Frontal cortex (tissue), 4 donors: ENCODE measurements around the gene C10orf71. TPM values are rescaled to one million over a fixed set of nuclear protein-coding genes. Genes with fewer than 3 reads are reported as not detected.

ENCODE experiments used
- DNase-seq, 2 donors: peaks; one replicate each; pipeline ENCODE4 v3.0.0; 2012; ENCODE audit warnings: low spot score in 2 of 2
- FAIRE-seq: peaks from 2 replicates; lab custom pipeline; 2012; peaks lifted over from hg19 to GRCh38; lab: Jason Lieb, UNC
- total RNA-seq: library from RNA; depleted of rRNA; stranded (reverse); fragments of >200 nt; gene quantifications from one replicate; pipeline ENCODE4 v1.2.3, GENCODE V29; 2014
- donor health status: control.
- donor health status: control.
- donor health status: control.

Gene C10orf71
- total RNA-seq, 1 donor from 2014 or later = not detected

- FAIRE-seq (no peak), DNase-seq (no peak)
Measured at GRCh38 chr10:49289480-49289879, 9.5 kb upstream of the C10orf71 start.

GRCh38 chr10:49290131-49290530 lies 8.8 kb upstream of the C10orf71 start:
- FAIRE-seq = no peak
- DNase-seq = no peak

DNA sequence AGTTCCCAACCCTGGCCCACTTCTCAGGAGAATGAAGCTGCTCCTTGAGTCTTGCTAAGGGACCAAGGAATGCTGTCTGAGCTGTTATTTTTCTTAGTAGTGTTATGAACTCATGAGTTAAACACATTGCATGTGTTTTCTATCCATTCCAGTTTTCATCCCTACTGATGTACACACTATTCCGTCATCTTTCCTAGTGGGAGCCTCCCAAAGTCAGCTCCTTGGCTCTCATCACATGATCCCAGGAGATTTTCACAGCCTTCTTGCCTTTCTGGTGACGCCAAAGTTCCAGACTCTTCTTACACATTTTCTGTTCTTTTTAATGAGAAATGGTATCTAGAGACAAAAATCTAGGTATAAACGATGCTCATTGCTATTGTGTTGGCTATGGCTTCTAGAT lies 8.4 kb upstream of the C10orf71 start:
- no peak for DNase-seq
- FAIRE-seq = no peak

- no peak for FAIRE-seq
- DNase-seq = no peak
Measured at GRCh38 chr10:49292565-49293207, 6.3 kb upstream of the C10orf71 start.

DNA sequence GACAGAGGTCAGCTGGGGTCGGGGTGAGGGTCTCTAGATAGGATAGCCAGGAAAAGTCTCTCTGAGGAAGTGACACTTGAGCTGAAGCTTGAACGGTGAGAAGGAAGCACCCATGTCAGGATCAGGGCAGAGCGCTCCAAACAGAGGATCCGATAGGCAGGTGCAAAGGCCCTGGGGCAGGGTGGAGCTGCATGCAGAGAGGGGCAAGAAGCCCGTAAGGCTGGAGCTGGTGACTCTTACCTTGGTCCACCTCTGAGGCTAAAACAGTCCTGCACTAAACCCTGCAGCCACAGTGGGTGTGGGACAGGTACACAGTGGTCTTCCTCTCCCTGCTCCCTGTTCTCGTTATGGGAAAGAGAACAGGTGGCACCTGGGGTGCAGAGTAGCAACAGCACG lies 5.8 kb upstream of the C10orf71 start:
- FAIRE-seq = no peak
- DNase-seq = no peak

DNA sequence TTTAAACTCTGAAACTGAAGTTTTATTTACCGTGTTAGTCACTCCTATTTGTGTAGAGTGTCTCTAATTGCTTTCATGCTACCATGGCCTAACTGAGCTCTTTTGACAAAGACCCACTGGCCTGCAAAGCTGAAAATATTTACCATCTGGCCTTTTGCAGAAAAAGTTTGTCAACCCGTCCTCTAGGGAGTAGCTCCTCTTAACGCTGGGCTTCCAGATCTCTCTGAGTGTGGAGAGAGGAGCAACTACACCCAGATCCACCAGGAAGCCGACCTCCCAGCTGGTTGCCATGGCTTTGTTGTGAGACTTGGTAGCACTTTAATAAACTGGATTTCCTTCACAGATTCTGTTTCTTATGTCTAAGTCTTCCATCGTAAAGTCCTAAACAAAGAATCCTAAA lies 4.2 kb upstream of the C10orf71 start:
- no peak for FAIRE-seq
- DNase-seq = no peak

- no peak for FAIRE-seq
- no peak for DNase-seq
Measured at GRCh38 chr10:49295297-49295696, 3.7 kb upstream of the C10orf71 start.

DNA sequence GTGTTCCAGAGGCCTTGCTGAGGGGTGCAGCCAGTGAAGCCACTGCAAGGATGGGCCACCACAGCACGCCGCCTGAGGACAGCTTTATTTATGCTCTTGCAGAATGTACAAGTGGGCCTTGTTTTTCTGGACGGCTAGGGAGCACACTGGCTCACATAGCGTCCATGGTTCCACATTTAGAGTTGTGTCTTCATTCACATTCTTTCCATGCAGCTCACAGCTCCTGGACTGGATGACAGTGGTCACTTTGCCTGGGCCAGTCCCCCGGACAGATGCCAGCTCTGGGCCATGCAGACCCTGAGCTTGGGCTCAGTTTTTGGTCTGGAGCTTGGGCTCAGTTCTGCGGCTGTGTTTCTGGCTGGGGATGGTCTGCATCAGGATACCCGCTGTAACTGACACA lies 2.6 kb upstream of the C10orf71 start:
- DNase-seq (no peak), FAIRE-seq (no peak)

DNA sequence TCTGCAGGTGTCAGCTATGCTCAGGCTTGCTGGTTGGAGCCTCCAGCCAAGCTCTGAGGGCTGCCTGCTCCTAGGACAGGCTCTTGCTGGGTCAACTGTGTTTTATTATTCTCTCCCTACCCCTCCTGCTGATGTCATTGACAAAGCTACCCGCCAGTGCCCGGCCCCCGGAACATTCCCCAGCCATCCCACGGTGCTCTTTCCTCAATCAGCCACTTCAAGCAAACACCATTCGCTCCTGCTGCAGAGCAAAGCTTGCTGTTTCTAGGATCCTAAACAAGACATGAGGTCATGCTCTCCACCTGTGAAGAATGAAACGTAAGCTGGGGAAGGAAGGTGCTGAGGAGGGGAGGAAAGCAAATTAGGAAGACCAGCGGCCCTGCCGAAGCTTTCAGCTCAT lies 2.1 kb upstream of the C10orf71 start:
- DNase-seq = no peak
- no peak for FAIRE-seq

GRCh38 chr10:49297818-49298670 lies 926 bp upstream of the C10orf71 start:
- FAIRE-seq = no peak
- DNase-seq = no peak

DNA sequence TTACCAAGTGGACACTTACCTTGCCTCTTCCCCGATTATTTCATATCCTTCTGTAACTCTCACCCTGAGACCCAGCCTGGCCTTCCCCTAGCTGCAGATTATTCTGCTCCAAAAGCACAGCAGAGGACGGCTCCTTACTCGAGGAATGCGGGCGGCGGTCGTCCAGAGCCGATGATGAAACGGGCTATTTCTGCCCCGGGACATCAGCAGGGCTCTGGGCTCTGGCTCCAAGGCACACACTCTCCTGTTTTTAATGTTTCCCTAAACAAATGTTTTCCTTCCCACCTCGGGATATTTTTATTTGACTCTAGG lies 343 bp upstream of the C10orf71 start:
- DNase-seq (no peak), FAIRE-seq (no peak)

DNA sequence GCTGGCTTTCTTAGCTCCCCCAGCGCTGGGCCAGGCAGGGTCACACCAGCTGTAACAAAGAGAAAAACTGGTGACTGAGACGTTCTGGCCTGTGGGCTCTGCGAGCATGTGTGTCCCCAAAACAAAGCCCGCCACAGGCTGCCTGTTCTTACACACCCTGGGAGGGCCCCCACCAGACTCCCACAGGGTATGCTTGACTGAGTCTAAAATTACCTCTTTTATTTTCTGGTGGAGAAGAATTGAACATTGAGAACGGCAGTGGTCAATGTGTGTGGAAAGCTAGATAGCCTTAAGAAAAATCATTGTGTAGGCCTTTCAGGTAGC lies 808 bp downstream of the C10orf71 start:
- DNase-seq (no peak), FAIRE-seq (no peak)

DNA sequence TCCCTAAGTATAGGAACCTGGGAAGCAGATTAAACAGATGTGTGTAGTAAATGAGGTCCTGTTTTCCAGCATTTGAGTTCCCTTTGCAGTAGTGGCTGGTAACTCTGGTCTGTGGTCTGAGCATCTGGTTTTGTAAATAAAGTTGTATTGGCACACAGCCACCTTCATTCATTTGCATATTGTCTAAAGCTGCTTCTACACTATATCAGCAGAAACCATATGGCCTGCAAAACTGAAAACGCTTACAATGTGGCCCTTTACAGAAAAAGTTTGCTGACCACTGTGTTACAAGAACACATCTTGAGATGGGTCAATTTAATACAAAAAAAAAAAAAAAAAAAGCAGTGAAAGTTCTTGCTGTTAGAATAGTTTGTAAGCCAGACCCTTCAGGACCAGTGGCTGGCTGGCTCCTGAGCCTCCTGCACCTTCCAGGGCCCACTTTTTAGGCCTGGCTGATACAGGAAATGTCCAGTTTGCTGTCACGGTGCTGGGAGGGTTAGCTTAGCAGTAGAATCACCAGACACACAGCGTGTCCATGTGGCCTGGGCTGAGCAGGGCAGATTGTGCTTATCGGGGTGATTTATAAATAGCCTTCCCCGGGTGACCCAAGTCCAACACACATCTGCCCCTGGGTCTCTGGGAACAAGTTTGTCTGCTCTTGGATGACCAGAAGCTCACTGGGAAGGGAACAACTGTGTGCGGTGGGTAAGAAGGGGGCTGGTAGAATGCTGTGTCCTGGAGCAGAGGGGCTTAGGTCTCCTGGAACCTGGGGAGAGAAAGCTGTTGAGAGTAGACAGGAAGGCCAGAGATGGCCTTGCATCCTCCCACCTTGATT lies 1.4 kb downstream of the C10orf71 start:
- no peak for FAIRE-seq

GRCh38 chr10:49301302-49301701 lies 2.3 kb downstream of the C10orf71 start:
- no peak for DNase-seq
- no peak for FAIRE-seq

More for the DNA sequence above, 1.4 kb downstream of the C10orf71 start:
- DNase-seq = no peak

DNA sequence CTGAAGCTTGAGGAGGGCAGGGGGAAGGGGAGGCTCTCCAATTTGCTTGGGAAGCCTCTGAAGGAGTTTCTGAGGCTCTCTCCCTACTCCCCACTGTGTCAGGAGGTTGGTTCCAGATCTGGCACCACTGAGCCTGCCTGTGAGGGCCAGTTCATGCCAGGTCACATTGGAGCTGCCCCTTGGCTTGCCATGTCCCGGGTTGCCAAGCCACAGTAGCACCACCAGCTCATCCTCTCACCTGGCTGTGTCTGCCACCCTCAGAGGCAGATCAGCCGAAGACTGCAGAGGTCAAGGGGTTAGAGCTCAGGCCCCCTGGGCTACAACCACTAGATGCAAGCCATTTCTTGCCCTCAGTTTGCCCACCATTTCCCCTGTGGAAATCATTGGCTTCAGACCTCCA lies 3.1 kb downstream of the C10orf71 start:
- FAIRE-seq = no peak
- DNase-seq = no peak

GRCh38 chr10:49303711-49304110 lies 4.7 kb downstream of the C10orf71 start:
- FAIRE-seq (no peak), DNase-seq (no peak)

DNA sequence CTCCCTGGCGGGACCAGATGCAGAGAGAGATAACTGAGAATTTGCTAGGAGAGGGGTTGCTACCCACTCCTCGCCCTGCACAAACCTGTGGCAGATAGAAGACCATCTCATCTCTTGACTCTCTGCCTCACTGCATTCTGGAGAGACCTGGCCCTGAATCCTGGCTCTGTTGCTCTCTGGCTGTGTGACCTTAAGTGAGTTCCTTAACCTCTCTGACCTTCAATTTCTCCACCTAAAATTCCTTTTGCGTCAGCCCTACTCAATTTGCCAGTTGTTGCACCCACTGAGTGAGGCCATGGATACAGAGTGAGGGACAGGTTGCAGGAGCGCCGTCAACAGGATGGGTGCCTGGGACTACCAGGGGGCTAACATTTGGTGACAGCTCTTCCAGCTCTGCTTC lies 5.2 kb downstream of the C10orf71 start:
- FAIRE-seq (no peak), DNase-seq (no peak)

DNA sequence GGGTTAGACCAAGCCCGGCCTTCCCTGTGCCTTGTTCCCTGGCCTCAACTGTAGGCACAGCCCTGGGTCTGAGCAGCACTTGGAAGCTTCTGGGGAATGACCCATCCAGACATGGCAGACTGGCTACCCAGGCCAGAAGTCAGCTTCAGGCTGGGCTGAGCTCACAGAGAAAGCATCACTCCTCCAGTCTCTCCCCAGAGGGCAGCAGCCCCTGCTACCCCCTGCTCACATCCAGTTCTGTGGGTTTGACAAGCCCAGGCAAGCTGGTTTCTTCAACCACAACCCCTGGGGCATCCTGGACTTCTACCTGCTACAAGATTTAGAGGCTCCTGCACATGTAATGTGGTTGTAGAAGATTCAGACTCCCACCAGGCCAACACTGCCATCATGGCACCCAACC lies 9.0 kb downstream of the C10orf71 start:
- FAIRE-seq = no peak

GRCh38 chr10:49308881-49309280 lies 9.9 kb downstream of the C10orf71 start:
- no peak for FAIRE-seq
- no peak for DNase-seq

More for the DNA sequence above, 9.0 kb downstream of the C10orf71 start:
- DNase-seq = no peak

DNA sequence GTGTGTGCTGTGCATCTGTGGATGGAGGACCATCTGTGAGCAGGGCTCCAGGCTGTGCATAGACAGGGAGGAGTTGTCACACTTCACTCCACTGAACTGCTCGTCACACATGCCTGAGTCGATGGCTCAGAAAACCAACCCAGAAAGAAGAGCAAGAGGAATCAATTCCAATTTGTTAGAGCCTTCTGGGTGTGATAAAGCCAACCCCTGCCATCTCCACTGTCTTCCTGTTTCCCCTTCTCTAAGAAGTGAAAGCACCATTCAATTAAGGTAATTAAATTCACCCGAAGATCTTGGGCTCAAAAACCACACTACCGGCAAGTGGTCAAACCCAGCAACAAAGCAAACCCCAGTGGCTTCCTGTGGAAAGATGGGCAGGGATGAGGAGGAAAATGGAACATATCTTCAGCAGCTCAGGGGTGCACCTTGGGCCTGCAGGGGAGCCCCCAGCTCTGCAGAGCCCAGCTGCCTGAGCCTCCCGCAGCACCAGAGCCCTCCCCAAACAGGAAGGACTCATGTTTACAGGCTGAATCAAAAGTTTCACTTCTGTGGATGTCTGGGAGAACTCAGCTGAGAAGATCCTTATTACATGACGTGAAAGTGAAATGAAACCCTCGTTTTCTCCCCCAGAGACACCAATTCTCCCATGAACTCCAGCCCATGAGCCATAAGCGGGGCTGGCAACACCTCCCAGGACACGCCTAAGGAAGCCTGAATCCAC lies 10.9 kb downstream of the C10orf71 start:
- FAIRE-seq (no peak), DNase-seq (no peak)
